ENCODE data around the gene PUM2. TPM values are rescaled to one million over a fixed set of nuclear protein-coding genes. Genes with fewer than 3 reads are reported as not detected.

The PUM2 gene
- total RNA-seq, 2 donors from 2014 or later, result 107 to 144 TPM

DNA sequence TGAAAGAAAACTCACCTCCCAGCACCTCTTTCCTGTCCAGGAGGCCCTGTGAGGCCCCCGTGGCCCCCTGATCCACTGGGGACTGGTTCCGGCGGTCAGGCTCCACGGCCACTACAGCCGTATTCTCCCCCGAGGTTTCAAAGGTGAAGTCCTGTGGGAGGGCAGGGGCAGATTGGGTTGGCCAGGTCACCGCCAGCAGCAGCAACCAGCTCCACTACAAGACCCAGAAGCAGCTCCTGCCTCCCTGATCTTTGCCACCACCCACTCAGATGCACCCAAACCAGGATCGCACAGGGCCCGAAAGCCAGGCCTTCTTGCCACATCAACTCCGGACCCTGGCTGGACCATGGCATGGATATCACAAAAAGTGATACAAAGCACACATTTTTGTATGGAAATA is 147.6 kb downstream of the PUM2 start:
- Mint-ChIP-seq H3K36me3 (no peaks in the 10 kb centered on the region), H3K4me1 (ENCODE audit: low read depth in 2 of 2) (no peaks in the 10 kb centered on the region), H3K4me3 (no peak overlapping the region), H3K27me3 (peaks cover 3 to 7% of the 10 kb centered on the region in 2 donors), H3K27ac (no peak overlapping the region), H3K9me3 (no peaks in the 10 kb centered on the region)
- DNase-seq (ENCODE audit: low spot score) (no peak), ATAC-seq (no peak)

DNA sequence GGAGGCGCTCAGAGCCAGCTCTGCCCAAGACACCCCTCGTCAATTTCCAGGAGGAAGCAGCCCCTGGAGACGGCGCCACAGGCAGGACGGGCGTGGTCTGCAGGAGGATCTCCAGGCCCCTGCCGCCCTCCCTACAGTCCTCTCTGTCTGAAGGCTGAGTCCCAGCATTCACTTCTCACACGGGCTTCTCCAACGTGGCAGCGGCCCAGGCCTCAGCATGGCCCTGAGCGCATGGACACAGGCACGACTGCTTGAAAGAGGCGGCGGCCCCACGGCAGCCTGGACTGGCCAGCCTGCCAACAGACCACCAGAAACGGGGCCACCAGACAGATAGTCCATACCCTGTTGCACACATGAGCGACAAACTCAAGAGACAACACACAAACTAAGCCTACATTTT is 149.0 kb downstream of the PUM2 start:
- Mint-ChIP-seq H3K27ac (no peak overlapping the region), H3K9me3 (no peaks in the 10 kb centered on the region), H3K36me3 (no peaks in the 10 kb centered on the region), H3K4me1 (ENCODE audit: low read depth in 2 of 2) (no peaks in the 10 kb centered on the region), H3K27me3 (peaks cover 3 to 7% of the 10 kb centered on the region in 2 donors), H3K4me3 (no peak overlapping the region)
- DNase-seq (ENCODE audit: low spot score), result no peak
- ATAC-seq, result no peak

DNA sequence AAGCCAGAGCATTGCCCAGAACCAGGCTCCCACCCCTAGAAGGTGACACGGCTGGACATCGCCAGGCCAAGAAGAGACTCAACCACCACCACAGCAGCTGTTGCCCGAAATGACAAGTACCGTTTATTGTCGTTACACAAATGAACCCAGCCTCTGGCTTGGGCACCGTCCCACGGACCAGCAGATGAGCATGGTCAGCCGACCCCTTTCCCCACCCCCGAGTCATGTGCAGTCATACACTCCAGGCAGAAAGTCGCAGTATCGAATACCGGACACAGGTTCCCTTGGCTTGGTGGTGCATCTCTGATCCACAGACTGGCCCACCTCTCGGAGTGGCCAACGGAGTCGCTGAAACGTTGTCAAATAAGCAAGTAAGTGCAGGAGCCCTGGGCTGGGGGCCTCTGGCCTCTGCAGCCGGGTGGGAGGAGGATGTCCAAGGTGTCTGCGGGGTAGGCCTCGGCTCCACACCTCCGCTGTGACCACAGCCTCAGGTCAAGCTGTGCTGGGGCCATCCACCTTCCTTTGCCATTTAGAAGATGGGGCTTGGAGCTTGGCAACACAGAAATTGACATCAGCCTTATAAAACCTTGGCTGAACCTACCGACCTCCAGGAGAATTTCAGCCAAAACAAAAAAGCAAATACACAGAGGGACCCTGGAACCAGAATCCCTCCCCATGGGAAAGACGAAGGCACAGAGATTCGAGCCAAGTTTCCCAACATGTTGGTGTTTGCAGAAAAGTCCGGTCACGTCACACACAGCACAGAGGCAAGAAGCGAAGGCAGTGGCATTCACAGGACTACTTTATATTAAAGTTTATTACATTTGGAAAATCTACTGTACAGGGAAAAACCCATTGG is 149.7 kb downstream of the PUM2 start:
- H3K9me3 Mint-ChIP-seq, result no peaks in the 10 kb centered on the region
- H3K4me1 Mint-ChIP-seq (ENCODE audit: low read depth in 2 of 2), result no peaks in the 10 kb centered on the region
- no peak overlapping the region for H3K27ac Mint-ChIP-seq
- H3K36me3 Mint-ChIP-seq, result no peaks in the 10 kb centered on the region
- no peak overlapping the region for H3K4me3 Mint-ChIP-seq
- DNase-seq (ENCODE audit: low spot score) (no peak), ATAC-seq (no peak)
- peaks cover 3 to 7% of the 10 kb centered on the region in 2 donors for H3K27me3 Mint-ChIP-seq

DNA sequence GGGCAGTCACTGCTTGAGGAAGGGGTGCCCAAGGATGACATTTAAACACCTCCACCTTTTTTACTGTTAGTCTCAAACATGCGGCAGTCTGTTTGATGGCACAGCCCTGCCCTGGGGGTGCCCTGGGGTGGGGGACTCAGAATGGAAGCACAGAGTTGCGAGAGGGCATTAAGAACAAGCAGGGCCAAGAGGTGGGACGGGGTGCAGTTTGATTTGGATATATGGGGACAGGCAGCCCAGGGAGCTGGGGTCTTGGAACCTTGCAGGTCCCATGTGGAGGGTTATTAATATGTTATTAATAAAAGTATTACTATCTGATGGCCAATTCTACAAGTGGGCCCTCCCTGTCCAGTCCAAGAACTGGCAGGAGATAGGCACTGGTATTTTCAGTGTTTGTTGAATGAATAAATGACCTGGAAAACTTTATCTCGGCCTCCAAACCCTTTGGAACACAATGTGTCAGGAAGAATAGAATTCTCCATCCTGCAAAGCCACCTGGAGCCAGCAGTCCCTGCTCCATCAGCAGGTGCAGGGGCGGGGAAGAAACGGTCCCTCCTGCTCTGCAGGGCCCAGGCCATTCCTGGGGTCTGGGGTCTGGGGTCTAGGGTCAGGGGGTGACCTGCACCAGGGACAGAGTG is 150.9 kb downstream of the PUM2 start:
- peaks cover 3 to 7% of the 10 kb centered on the region in 2 donors for H3K27me3 Mint-ChIP-seq
- H3K27ac Mint-ChIP-seq, result no peak overlapping the region
- H3K9me3 Mint-ChIP-seq, result no peaks in the 10 kb centered on the region
- no peaks in the 10 kb centered on the region for H3K4me1 Mint-ChIP-seq (ENCODE audit: low read depth in 2 of 2)
- no peaks in the 10 kb centered on the region for H3K36me3 Mint-ChIP-seq
- DNase-seq (ENCODE audit: low spot score), result no peak
- ATAC-seq, result no peak
- no peak overlapping the region for H3K4me3 Mint-ChIP-seq

DNA sequence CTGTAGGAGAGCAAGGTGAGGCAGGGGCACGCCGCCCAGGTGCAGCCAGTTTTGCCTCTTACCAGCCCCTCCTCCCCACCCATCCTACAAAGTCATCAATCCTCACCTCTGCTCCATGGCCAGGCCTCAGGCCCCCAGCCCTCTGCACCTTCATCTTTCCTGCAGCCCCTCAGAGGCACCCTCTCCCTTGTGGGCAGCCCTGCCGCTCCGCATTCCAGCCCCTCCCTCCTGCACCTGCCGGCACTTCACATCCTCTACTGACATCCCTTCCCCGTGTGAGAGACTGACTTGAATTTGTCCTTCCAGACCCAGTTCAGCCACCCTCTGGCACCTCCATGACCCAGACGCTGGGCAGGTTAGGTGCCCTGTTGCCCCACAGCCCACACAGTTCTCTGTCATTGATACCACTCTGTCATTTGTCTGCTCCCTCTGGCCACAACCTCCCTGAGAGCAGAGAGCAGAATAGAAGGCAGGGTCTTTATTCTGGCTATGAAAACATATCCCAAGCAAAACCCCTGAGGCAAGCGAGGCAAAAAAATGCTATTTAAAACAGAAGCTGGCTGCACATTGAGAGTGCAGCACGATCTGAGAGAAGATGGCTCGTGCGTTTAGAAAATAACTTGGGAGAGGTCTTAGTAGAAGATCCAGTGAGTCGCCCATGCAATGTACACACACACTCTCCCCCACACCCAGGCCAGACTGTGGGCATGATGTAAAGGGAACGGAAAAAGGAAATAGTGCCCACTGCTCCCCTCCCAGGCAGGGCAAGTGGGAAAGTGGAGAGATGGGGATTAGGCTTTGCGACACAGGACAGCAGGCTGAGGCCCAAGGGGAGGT is 151.6 kb downstream of the PUM2 start:
- peaks cover 3 to 7% of the 10 kb centered on the region in 2 donors for H3K27me3 Mint-ChIP-seq
- ATAC-seq, result no peak
- DNase-seq (ENCODE audit: low spot score), result no peak
- H3K36me3 Mint-ChIP-seq, result no peaks in the 10 kb centered on the region
- H3K4me3 Mint-ChIP-seq, result no peak overlapping the region
- no peaks in the 10 kb centered on the region for H3K9me3 Mint-ChIP-seq
- no peaks in the 10 kb centered on the region for H3K4me1 Mint-ChIP-seq (ENCODE audit: low read depth in 2 of 2)
- no peak overlapping the region for H3K27ac Mint-ChIP-seq

Other genes starting within 250 kb of the PUM2 start
- gene SDC1, start 125.7 kb downstream of the PUM2 start, total RNA-seq, result not detected
- gene RHOB, start 96.2 kb upstream of the PUM2 start, total RNA-seq, result 10 to 100 TPM; 12.1 to 26.8 TPM

Measured in natural killer cell treated with Interleukin-12 subunit alpha and Interleukin-12 subunit beta and Interleukin-15 and Interleukin-18, amount 100 ng/mL, for 72 hours (primary cell).